Activated CD8-positive, alpha-beta T cell treated with anti-CD3 and anti-CD28 coated beads for 36 hours (primary cell): ENCODE data around the gene ZFP57. TPM values are rescaled to one million over a fixed set of nuclear protein-coding genes. Genes with fewer than 3 reads are reported as not detected.
A peak's percentile ranks its signal among the peaks of the same experiment; 100 is the strongest.

Experiments
- ATAC-seq: fragments of 200-7000 bp; cut with Tn5 transposase; one replicate; pipeline ENCODE4 v1.10.0; 2021; ENCODE audit warnings: mild to moderate bottlenecking, moderate library complexity
- CTCF ChIA-PET: fragments of 350-600 bp; sonication (Branson Sonifier 250); formaldehyde crosslinking; loops from one replicate; lab custom pipeline; 2021; ENCODE audit warnings: antibody characterized with exemption; lab: Charles Lee
- POLR2A ChIA-PET: fragments of 350-600 bp; sonication (Branson Sonifier 250); formaldehyde crosslinking; loops from one replicate; lab custom pipeline; 2021; ENCODE audit warnings: antibody characterized with exemption; lab: Charles Lee
- DNase-seq: peaks from one replicate; pipeline ENCODE4 v3.0.0-alpha.2; 2020
- H3K27ac Mint-ChIP-seq: one replicate; pipeline ENCODE4 v1.8.0; 2021; ENCODE audit warnings: mild to moderate bottlenecking, mixed read lengths
- H3K27me3 Mint-ChIP-seq: one replicate; pipeline ENCODE4 v1.8.0; 2021; ENCODE audit warnings: mixed read lengths
- H3K36me3 Mint-ChIP-seq: one replicate; pipeline ENCODE4 v1.8.0; 2021; ENCODE audit warnings: low read depth, mixed read lengths
- H3K4me1 Mint-ChIP-seq: one replicate; pipeline ENCODE4 v1.8.0; 2021; ENCODE audit warnings: low read depth, mixed read lengths
- H3K4me3 Mint-ChIP-seq: one replicate; pipeline ENCODE4 v1.8.0; 2021; ENCODE audit warnings: mild to moderate bottlenecking, moderate library complexity, mixed read lengths
- H3K9me3 Mint-ChIP-seq: one replicate; pipeline ENCODE4 v1.8.0; 2021; ENCODE audit warnings: mixed read lengths
- CTCF ChIP-seq: fragments of 200-600 bp; IDR thresholded peaks from one replicate; pipeline ENCODE4 v1.8.0; 2022; ENCODE audit warnings: antibody characterized with exemption, mild to moderate bottlenecking
- intact Hi-C: fragments of 100-400 bp; cut with micrococcal nuclease; formaldehyde crosslinking; loops from one replicate; pipeline ENCODE4 v1.10.0; 2022
- total RNA-seq, 2 experiments: library from RNA; stranded (reverse); gene quantifications; one replicate each; pipeline ENCODE4 v1.2.3, GENCODE V29; 2021

Gene ZFP57
- total RNA-seq, 2 experiments from 2014 or later = not detected

- peaks cover 17% of the 10 kb centered on the region for H3K4me1 Mint-ChIP-seq
- no peak for TF ChIP-seq CTCF
- ChIA-PET POLR2A (interaction anchor here (1.2 to 1.6 kb wide), 2 partner anchors 8 to 11 kb away, joined by 3 to 5 read pairs; no protein-coding TSS in a partner anchor), CTCF (interaction anchor here (1.3 to 4.8 kb wide), 2 partner anchors 8 to 11 kb away, joined by 5 to 107 read pairs; partner anchors contain the start of gene GABBR1)
- H3K27ac Mint-ChIP-seq = peak overlapping the region; percentile 63
- H3K4me3 Mint-ChIP-seq = no peak overlapping the region
- no peaks in the 10 kb centered on the region for H3K27me3 Mint-ChIP-seq
- H3K9me3 Mint-ChIP-seq = no peaks in the 10 kb centered on the region
- ATAC-seq = peak; percentile 86
- no peaks in the 10 kb centered on the region for H3K36me3 Mint-ChIP-seq
- DNase-seq = peak; percentile 21
- intact Hi-C loops = no loop called here
Observed at GRCh38 chr6:29641430-29642148, 39.4 kb downstream of the ZFP57 start.

- no peak for ATAC-seq
- CTCF ChIA-PET = interaction anchor here (1.1 to 3.0 kb wide), 3 partner anchors 10 to 16 kb away, joined by 3 to 15 read pairs (median 6); no protein-coding TSS in a partner anchor
- intact Hi-C loops = no loop called here
Observed at GRCh38 chr6:29637247-29637646, 43.7 kb downstream of the ZFP57 start.

GRCh38 chr6:29633534-29633905, 47.4 kb downstream of the ZFP57 start:
- H3K4me3 Mint-ChIP-seq = peak overlapping the region; percentile 87
- intact Hi-C loops = no loop called here
- peaks cover 6% of the 10 kb centered on the region for H3K27me3 Mint-ChIP-seq
- peaks cover 3% of the 10 kb centered on the region for H3K36me3 Mint-ChIP-seq
- DNase-seq = no peak
- TF ChIP-seq CTCF = no peak
- ATAC-seq = no peak
- H3K4me1 Mint-ChIP-seq = peaks cover 24% of the 10 kb centered on the region
- ChIA-PET CTCF (interaction anchor here (1.9 to 6.3 kb wide), 2 partner anchors 8 to 18 kb away, joined by 5 to 61 read pairs; no protein-coding TSS in a partner anchor), POLR2A (interaction anchor here (0.6 to 1.8 kb wide), 4 partner anchors 14 to 184 kb away, joined by 3 to 6 read pairs (median 4); no protein-coding TSS in a partner anchor)
- peak overlapping the region; percentile 14 for H3K27ac Mint-ChIP-seq
- H3K9me3 Mint-ChIP-seq = no peaks in the 10 kb centered on the region

More at GRCh38 chr6:29637247-29637646, 43.7 kb downstream of the ZFP57 start:
- H3K4me1 Mint-ChIP-seq = peaks cover 16% of the 10 kb centered on the region
- H3K36me3 Mint-ChIP-seq = no peaks in the 10 kb centered on the region
- POLR2A ChIA-PET = no interaction called here
- no peak for DNase-seq
- no peaks in the 10 kb centered on the region for H3K9me3 Mint-ChIP-seq
- no peaks in the 10 kb centered on the region for H3K27me3 Mint-ChIP-seq
- H3K4me3 Mint-ChIP-seq = no peak overlapping the region
- no peak for TF ChIP-seq CTCF
- H3K27ac Mint-ChIP-seq = no peak overlapping the region

GRCh38 chr6:29632789-29633533, 48.0 kb downstream of the ZFP57 start, which contains the start of gene GABBR1:
Gene GABBR1, minus strand, starts transcription at chr6:29633183. Its CDS starts 798 bp downstream, at chr6:29632385.
- ChIA-PET POLR2A (interaction anchor here (0.6 to 1.8 kb wide), 4 partner anchors 14 to 183 kb away, joined by 3 to 6 read pairs (median 4); no protein-coding TSS in a partner anchor), CTCF (interaction anchor here (1.9 to 6.3 kb wide), 2 partner anchors 9 to 18 kb away, joined by 5 to 61 read pairs; no protein-coding TSS in a partner anchor)
- no peak for TF ChIP-seq CTCF
- ATAC-seq (peak; percentile 82), DNase-seq (peak; percentile 64)
- Mint-ChIP-seq H3K4me3 (peak within 1 kb of the TSS; percentile 87), H3K4me1 (peaks cover 25% of the 10 kb centered on the region), H3K36me3 (peaks cover 3% of the 10 kb centered on the region), H3K27ac (peak within 1 kb of the TSS; percentile 66), H3K27me3 (peaks cover 6% of the 10 kb centered on the region), H3K9me3 (no peaks in the 10 kb centered on the region)
- intact Hi-C loops = no loop called here
